Right ventricle myocardium inferior (tissue), 1 donor: ENCODE data around the gene FHL3. TPM values are rescaled to one million over a fixed set of nuclear protein-coding genes. Genes with fewer than 3 reads are reported as not detected.

Experiments used
- ATAC-seq: fragments of 200-7000 bp; cut with Tn5 transposase; one replicate; pipeline ENCODE4 v1.9.1; 2020; ENCODE audit warnings: mild to moderate bottlenecking, moderate library complexity
- DNase-seq: peaks from one replicate; pipeline ENCODE4 v3.0.0; 2021; ENCODE audit errors: missing footprints
- intact Hi-C: fragments of 100-400 bp; cut with DNase I; formaldehyde crosslinking; loops from one replicate; pipeline ENCODE4 v1.11.0; 2022
- long read RNA-seq: library from polyadenylated mRNA; unstranded; transcript quantifications from one replicate; pipeline ENCODE4 v2.0.0, GENCODE V29; 2021
- total RNA-seq: library from RNA; stranded (reverse); fragmentation: NEBNext Ultra II Directional; extraction: Animal tissue kit (Norgen Biotek cat#: 25700); gene quantifications from one replicate; pipeline ENCODE4 v1.2.1, GENCODE V29; 2021
- donor health status: DM: no; HTN: yes; CAD: no; lungs with severe emphysema.

FHL3 gene, protein sequence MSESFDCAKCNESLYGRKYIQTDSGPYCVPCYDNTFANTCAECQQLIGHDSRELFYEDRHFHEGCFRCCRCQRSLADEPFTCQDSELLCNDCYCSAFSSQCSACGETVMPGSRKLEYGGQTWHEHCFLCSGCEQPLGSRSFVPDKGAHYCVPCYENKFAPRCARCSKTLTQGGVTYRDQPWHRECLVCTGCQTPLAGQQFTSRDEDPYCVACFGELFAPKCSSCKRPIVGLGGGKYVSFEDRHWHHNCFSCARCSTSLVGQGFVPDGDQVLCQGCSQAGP
- total RNA-seq, result 20.2 TPM
- long read RNA-seq, transcript FHL3-201 (6 exons, 1,647 nt), result major isoform, 5 of 8 reads
- long read RNA-seq, partial matches to known transcripts, result 1 of 8 reads
- long read RNA-seq, other reads (novel, unspliced or antisense), result 0 of 8 reads

DNA sequence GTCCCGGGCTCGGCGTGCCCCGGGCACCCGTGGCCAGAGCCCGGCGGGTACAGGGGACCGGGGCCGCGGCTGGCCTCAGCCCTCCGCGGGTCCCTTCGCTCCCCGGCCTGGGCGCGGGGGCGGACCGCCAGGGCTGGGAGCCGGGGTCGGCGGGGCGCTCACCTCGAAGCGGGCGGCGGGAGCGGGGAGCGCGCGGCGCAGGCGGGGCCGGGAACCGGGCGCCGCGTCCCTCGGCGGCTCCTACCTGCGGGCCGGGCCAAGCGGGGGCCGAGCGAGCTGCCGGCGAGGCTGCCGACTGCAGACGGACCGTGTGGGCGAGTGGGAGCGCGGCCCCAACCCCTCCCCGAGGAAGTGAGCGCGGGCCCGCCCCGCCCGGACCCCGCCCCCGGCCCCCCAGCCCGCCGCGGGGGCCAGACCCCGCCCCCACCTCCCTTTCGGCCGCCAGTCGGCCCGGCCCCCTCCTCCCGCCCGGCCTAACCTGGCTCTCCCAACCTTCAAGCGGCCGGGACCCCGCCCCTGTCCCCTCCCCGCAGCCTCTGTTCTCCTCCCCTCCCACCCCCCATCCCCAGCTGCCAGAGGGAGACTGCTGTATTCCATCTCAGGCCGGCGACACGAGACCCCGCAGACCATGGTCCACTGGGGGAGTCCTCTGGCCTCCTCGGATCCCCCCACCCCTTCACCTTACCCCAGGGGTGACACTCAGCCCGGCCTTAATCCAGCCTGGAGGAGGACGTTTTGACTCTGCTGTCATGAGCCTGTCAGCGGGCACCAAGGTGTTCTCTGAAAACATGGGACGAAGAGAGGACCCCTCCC is at the start of gene FHL3:
Gene FHL3 (minus strand): TSS at position 320 of the 813 bp plus-strand sequence. CDS start 6,102 bp downstream, outside the sequence.
- intact Hi-C loops, result no loop called here
- ATAC-seq (peak; percentile 75), DNase-seq (peak; percentile 86)

DNA sequence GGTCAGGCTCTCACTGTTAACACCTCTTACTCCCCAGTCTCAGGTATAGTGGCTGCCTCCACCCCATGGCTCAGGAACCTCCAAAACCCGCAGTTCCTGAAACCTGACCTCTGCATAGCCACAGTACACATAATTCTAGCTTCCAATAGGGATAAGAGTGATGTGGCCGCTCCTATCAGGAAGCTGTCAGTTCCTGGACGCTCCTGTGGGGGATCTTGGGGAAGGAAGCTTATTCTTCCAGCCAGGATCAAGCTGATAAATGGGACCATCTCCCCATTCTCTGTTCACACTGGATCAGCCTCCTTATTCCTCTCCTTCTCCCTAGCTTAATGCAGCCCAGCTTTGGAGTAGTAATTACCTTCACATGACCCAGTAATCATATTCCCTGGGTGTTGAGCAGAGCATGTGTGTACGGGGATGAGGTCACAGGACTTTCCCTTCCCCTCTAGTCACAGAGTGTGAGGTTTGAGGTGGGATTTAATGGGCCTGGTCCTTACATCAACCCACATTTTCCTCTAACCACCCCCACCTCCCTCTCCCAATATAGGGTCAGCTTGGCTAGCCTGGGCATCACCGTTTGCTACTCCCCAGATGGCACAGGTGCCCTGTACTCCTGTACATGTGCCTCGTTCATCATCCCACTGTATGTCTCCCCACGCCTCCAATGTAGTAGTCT is 48.2 kb upstream of the FHL3 start:
- ATAC-seq (no peak), DNase-seq (no peak)
- intact Hi-C loops, result no loop called here

DNA sequence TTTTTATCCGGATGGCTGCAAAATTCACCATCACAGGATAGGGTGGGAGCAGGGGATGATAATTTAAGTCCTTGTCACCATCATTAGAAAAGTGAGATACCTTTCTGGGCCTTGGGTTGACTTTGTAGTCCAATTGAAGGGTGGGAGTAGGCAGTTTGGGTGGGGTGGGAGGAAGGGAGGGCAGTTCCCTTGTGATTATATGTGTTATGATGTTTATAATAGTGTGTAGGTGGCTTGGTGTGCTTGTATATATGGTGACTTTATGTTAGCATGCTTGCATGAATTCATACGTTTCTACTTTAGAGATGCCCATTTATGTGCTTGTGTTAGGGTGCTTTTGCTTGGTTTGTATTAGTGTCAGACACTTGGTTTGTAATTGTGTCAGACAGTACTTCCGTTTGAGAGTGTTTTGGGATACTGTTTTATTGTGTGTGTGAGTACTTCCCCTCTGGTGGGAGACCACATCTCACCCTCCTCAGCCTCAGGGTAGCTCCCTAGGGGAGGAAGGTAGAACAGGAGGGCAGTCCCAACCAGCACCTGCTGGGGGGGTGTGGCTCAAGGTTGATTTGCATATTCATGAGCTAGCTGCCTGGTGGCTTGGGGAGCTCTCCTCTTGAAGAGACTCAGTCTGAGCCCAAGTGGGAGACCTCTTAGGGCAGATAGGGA is 47.6 kb upstream of the FHL3 start:
- ATAC-seq, result no peak
- no peak for DNase-seq
- intact Hi-C loops, result no loop called here

DNA sequence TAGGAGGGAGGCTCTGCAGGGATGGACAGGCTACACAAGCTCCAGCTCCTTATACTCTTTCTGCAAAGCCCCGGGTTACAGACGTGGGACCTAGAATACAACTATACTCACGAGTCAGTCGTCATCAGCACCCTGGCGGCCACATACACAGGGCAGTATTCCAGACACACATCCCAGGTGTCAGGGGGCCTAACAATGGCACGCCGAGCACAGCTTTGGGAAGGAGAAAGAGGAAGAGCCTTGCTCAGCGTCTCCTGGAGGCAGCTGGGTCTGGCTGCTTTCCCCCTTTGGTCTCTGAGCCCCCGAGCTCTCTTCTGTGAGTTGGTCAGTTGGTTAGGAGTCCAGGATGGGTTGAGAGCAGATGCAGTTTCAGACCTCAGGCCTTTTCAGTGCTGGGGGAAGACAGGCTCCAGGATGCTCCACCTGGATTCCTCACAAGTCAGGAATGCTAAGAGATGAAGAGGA is 45.8 kb upstream of the FHL3 start:
- intact Hi-C loops, result no loop called here
- ATAC-seq (no peak), DNase-seq (no peak)

DNA sequence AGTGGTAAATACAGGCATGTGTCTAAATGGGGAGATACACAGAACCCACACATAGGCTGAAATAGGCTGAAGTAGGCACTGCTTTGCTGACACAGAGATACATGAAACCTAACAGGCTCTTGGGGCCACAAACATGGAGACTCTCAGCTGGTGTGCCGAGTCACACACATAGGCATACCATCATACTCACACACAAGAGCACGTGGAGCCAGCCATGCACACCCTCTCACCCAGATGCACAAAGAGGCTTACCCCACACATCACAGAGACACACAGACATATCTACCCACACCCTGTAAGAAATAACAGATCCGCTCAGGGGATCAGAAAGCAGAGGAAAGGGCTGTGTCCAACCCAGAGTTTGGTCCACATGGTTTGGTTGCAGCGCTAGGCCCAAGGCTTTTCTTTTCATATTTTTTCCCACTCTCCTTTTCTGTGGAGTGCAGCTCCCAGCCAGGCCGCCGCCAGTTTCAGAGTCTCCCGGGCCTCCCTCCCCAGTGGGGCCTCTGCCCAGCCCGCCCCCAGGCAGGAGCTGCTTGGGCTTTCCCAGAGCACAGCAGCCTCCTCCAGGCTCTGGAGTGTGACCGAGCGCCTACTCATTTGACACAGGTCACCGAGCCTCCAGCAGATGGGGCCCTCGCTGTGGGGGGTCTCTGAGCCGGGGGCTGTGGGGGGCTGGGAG is 45.2 kb upstream of the FHL3 start:
- DNase-seq (no peak), ATAC-seq (no peak)

DNA sequence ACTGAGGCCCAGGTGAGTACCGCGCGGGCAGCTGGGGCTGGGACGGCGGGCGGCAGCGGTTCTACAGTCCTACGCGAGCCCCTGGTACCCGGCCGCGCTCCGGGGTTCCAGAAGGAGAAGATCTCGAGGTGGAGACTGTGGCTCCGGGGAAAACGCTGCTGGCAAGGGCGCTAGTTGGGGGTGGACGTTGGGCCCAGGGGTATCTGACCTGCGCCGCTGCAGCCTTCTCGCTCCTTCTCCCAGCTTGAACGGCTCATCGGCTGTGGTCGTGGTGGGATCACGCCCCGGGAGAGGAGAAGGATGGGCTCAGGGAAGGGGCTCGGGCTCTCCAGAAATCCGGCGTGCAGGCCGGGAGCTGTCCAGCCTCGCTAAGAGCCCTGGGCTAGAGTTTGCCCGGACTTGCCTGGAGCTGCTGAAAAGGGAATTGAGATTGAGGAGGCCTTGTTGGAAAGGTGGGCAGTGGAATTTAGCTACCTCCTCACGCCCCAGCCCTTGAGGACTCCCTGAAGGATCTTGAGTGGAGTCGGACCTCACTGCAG is 42.4 kb upstream of the FHL3 start:
- ATAC-seq (no peak), DNase-seq (no peak)
- intact Hi-C loops, result loop anchor here (1.0 to 10.0 kb wide), 2 partner anchors 38 to 537 kb away; no protein-coding TSS in a partner anchor

More for the DNA sequence above, 45.2 kb upstream of the FHL3 start:
- intact Hi-C loops, result no loop called here

DNA sequence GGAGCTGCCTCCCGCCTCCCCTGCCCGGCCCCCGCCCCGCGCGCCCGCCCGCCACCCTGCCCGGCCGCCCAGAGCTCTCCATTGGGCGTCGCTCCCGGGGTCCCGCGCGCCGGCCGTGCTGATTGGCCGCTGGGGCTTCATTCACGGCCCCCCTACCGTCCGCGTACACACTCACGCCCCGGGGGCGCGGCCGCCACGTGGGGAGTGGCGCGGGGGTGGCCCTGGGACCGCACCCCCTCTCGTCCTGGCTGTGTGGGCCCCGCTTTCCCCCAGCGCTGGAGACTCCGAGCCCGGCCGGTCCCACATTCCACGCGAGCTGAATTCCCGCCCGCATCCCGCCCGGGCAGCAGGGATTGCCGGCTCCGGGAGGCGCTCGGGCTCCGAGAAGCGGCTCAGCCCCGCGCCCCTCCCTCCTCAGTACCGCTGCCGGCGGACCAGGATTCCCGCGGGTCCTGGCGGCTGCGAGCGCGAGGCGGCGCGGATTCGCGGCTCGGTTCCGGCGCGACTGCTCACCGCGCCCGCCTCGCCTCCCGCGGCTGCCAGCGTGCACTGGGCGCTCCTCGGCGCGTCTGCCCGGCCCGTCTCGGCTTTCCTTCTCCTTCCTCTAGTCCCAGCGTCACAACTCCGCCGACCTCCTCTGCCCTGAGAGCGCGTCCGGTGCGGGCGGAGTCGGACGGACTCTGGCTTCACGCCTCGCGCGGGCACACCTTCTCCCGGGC is 41.7 kb upstream of the FHL3 start:
- intact Hi-C loops, result loop anchor here (1.0 to 10.0 kb wide), 2 partner anchors 38 to 538 kb away; no protein-coding TSS in a partner anchor
- DNase-seq (peak; percentile 95), ATAC-seq (peak; percentile 98)

DNA sequence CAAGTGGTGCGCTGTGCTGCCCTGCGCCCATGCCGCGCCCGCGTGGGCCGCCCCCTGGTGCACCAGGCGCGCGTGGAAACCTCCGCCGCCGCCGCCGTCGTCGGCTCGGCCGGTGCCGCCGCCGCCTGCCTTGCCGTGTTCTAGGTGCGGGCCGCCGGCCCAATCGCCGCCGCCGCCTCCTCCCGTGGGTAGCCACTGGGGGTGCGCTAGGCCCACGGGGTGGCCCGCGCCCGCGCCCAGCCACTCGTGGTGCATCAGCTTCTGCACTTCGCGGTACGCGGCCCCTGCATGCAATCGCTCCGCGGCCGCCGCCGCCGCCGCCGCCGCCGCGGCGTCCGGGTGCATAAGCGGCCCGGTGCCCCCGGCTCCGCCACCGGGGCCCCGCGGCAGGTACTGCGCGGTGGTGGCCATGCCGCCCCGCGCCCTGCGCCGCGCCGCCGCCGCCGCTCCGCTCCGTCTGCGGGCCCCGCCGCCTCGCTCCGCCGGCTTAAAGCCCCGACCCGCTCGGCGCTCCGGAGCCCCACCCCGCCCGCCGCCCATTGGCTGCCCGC is 41.1 kb upstream of the FHL3 start, which contains the start of gene POU3F1:
Gene POU3F1 (minus strand): TSS at position 461 of the 551 bp plus-strand sequence. CDS start 50 bp downstream, at position 411.
- DNase-seq (no peak), ATAC-seq (no peak)
- intact Hi-C loops, result loop anchor here (10.0 kb wide), 1 partner anchor 538 kb away; no protein-coding TSS in a partner anchor

DNA sequence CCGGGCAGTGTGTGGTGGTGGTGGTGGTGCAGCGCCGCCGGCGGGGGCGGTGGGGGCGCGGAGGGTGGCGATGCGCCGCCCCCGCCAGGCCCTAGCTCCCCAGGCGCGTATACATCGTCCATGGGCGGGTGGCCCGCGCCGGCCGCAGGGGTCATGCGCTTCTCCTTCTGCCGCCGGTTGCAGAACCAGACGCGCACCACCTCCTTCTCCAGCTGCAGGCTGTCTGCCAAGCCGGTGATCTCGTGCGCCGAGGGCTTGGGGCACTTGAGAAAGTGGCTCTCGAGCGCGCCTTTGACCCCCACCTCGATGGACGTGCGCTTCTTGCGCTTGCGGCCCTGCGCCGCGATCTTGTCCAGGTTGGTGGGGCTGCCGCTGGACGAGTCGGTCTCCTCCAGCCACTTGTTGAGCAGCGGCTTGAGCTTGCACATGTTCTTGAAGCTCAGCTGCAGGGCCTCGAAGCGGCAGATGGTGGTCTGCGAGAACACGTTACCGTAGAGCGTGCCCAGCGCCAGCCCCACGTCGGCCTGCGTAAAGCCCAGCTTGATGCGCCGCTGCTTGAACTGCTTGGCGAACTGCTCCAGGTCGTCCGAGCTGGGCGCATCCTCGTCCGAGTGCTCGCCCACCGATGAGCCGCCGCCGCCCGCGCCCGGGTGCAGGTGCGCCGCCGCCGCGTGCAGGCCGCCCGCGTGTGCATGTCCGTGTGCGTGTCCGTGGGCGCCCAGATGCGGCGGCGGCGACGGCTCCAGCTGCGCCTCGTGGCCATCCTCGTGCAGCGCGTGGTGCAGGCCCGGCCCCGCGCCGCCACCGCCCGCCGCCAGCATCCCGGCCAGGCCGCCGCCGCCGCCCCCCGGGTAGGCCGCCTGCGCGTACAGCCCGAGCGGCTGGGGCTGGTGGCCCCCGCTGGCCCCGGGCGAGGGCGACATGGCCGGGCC is 40.4 kb upstream of the FHL3 start:
- ATAC-seq, result no peak
- no peak for DNase-seq
- intact Hi-C loops, result loop anchor here (10.0 kb wide), 1 partner anchor 539 kb away; no protein-coding TSS in a partner anchor

DNA sequence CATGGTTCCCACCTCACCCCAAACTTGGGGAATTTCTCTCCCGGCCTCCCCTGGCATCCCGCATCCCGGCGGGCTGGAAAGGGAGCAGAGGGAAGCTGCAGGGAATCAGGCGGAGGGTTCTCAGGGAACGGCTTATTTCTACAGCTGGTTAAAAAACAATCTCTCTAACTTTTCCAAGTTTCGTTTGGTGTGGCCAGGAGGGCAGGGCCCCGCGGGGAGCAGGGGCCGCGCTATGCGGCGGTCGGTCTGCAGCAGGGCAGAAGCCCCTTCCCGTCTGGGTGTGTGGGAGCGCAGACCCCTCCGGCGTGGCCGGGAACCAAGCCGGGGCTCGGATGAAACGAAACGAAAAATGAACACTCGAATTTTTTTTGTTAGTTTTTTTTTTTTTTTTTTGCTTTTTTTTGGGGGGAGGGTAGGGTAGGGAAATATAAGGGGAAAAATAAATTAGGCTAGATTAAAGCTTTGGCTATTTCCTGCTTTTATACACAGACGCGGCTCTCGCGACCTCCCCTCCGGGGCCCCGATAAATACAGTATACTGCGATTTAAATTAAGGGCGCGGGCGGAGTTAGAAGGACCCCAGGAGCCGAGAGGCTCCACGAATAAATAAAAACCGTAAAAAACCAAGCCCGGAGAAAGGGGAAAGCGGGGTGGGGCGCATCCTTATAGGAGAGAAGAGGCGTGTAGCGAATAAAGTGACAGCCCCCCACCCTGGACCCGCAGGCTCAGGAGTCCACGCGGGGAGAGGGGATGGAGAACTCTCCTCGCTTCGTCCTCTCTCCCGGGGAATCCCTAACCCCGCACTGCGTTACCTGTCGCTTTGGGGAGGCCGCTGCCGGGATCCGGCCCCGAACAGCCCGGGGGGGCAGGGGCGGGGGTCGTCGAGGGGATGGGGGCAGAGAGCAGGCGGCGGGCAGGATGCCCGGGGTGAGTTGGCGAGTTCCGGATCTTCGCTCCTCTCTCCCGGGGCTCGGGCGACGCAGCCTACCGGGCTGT is 39.2 kb upstream of the FHL3 start:
- ATAC-seq (no peak), DNase-seq (no peak)
- intact Hi-C loops, result loop anchor here (5.0 to 10.0 kb wide), 2 partner anchors 540 to 788 kb away; no protein-coding TSS in a partner anchor

DNA sequence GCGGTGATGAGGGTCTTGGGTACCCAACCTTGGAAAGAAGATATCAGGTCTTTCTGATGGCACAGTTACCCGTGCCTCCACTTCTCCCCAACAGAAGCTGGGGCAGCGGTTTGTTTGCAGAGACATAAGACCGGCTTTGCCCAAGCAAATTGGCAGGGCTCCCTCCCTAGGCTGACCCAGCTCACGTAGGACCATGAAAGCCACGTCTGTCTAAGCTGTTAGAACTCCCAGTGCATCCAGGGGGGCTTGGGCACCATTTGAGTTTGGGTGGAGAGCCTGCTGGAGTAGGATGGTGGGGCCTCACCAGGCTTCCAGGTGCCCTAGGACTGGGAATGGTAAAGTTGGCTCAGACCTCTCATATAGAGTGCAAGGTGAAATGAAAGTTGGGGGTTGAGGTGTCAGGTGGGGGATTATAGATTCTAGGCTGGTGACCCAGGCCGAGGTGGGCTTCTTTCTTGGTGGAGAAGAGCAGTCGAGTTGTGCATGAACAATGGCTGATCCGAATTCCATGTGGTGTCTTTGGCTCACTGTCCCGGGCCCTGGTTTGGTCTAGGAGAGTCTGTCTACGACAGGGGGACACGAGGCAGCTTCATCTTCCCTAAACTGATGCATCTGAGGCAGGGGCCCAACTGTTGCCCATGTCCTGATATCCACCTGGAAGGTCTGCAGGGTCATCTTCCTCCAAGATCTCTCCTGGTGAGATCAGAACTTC is 37.9 kb upstream of the FHL3 start:
- DNase-seq (no peak), ATAC-seq (no peak)
- intact Hi-C loops, result loop anchor here (5.0 to 10.0 kb wide), 2 partner anchors 542 to 789 kb away; no protein-coding TSS in a partner anchor

DNA sequence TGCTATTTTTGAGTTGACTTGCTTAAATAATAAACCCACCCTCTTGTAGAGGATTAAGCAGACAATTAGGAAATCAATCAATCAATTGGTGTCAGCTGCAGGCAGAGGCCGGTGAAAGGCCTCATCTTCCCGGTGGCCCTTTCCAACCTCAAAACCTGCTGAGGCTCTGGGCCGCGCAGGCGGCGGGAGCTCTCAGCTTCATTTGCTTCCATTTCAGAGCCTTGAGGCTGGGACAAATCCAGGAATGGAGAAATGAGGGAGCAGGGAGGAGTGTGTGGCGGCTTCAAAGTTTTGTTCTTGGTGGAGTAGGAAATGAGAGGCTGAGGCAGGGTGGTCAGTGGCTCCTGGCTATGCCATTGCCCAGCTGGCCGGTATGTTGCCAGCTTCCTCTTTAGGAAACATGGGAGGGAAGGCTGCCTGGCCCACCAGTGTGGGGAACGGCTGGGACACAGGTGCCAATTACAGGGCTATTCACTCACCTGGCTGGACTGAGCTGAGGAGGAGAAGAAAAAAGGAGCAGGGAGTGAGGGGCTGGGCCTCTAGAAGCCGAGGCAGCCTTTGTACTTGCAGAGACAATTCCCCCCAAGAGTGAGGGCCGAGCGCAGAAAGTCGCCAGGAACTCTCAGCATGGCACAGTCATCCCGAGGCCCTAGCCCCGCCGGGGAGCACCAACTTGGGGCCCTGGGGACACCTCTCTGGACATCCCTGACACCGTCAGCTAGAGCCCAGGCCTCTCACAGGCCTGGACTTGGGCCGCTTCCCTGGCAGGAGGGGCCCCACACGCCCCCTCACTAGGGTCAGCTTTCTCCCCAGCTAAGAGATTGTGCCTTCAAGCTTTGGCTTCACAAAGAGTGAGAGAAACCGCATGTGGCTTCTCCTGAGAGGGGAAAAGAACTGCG is 36.9 kb upstream of the FHL3 start:
- no peak for ATAC-seq
- intact Hi-C loops, result loop anchor here (5.0 to 10.0 kb wide), 2 partner anchors 543 to 790 kb away; no protein-coding TSS in a partner anchor
- no peak for DNase-seq
